C4-2B (cell line): Measurements from ENCODE around the gene RNASE9.

Experiments used
- CTCF ChIP-seq: fragments of 450-650 bp; conservative IDR thresholded peaks from 2 replicates; pipeline ENCODE4 v1.5.1; 2017; ENCODE audit warnings: mild to moderate bottlenecking
- ZFX ChIP-seq: fragments of 450-650 bp; IDR thresholded peaks from 2 replicates; pipeline ENCODE4 v1.6.1; 2017

- TF ChIP-seq CTCF = no peak
- no peak for TF ChIP-seq ZFX
Measured at GRCh38 chr14:20539906-20540305, 20.9 kb downstream of the RNASE9 start.
